B cell (primary cell): Measurements from ENCODE around the gene MYD88. TPM values are rescaled to one million over a fixed set of nuclear protein-coding genes. Genes with fewer than 3 reads are reported as not detected.

ENCODE experiments used
- ATAC-seq: fragments of 200-7000 bp; cut with Tn5 transposase; one replicate; pipeline ENCODE4 v1.10.0; 2021; ENCODE audit warnings: low read depth, mild to moderate bottlenecking, moderate number of reproducible peaks, moderate library complexity
- CTCF ChIA-PET: fragments of 350-600 bp; sonication (Branson Sonifier 250); formaldehyde crosslinking; loops from one replicate; lab custom pipeline; 2021; ENCODE audit warnings: antibody characterized with exemption, inconsistent platforms; lab: Charles Lee
- POLR2A ChIA-PET: fragments of 350-600 bp; sonication (Branson Sonifier 250); formaldehyde crosslinking; loops from one replicate; lab custom pipeline; 2021; ENCODE audit warnings: antibody characterized with exemption; lab: Charles Lee
- DNase-seq: peaks from one replicate; pipeline ENCODE4 v3.0.0; 2013
- H2AFZ ChIP-seq: 2 replicates; pipeline ENCODE4 v1.6.1; 2012; ENCODE audit warnings: mild to moderate bottlenecking, low read depth, low read length; ENCODE audit not compliant: insufficient read depth, poor library complexity, severe bottlenecking
- H3K27ac ChIP-seq, 2 donors: 1 replicate in 1 of 2; 2 replicates in 1 of 2; pipeline ENCODE4 v1.5.1; 2012 to 2013; ENCODE audit warnings: low read length in 2 of 2, mild to moderate bottlenecking in 2 of 2, moderate library complexity in 1 of 2
- H3K27me3 ChIP-seq, 4 experiments: fragments of 200-600 bp in 1 of 4; sonication (generic) in 1 of 4; replicated peaks in 1 of 4; 1 replicate in 2 of 4; 2 replicates in 2 of 4; pipeline versions ENCODE4 v1.6.1 to v1.7.0; 2013 to 2016; ENCODE audit warnings: low read length in 3 of 4, mild to moderate bottlenecking in 2 of 4, mixed read lengths in 1 of 4, moderate library complexity in 1 of 4; ENCODE audit not compliant: insufficient read depth in 4 of 4, control insufficient read depth in 3 of 4; ENCODE audit errors: control extremely low read depth in 1 of 4
- H3K36me3 ChIP-seq, 2 experiments: replicated peaks in 1 of 2; 1 replicate in 1 of 2; 2 replicates in 1 of 2; pipeline versions ENCODE4 v1.6.1 to v1.7.1; 2013; ENCODE audit warnings: low read length in 1 of 2; ENCODE audit not compliant: insufficient read depth in 2 of 2, control insufficient read depth in 1 of 2; ENCODE audit errors: control extremely low read depth in 1 of 2, extremely low read depth in 1 of 2
- H3K4me1 ChIP-seq, 2 donors: fragments of 200-600 bp in 1 of 2; sonication (generic) in 1 of 2; 1 replicate in 1 of 2; 2 replicates in 1 of 2; pipeline versions ENCODE4 v1.5.1 to v1.6.1; 2013 to 2017; ENCODE audit warnings: low read length in 2 of 2; ENCODE audit not compliant: control insufficient read depth in 2 of 2, insufficient read depth in 2 of 2
- H3K4me2 ChIP-seq: replicated peaks from 2 replicates; pipeline ENCODE3; 2012; ENCODE audit warnings: mild to moderate bottlenecking, low read depth, low read length; ENCODE audit not compliant: poor library complexity, severe bottlenecking
- H3K4me3 ChIP-seq, 5 experiments: fragments of 200-600 bp in 1 of 5; sonication (generic) in 1 of 5; 1 replicate in 3 of 5; 2 replicates in 2 of 5; pipeline versions ENCODE4 v1.5.1 to v1.7.0; 2011 to 2016; ENCODE audit warnings: low read length in 4 of 5, mild to moderate bottlenecking in 4 of 5, low read depth in 2 of 5, control low read depth in 1 of 5, moderate library complexity in 1 of 5; ENCODE audit not compliant: insufficient read depth in 1 of 5; ENCODE audit errors: control extremely low read depth in 1 of 5, extremely low read depth in 1 of 5
- H3K79me2 ChIP-seq: fragments of 200-600 bp; sonication (generic); one replicate; pipeline ENCODE4 v1.6.0; 2016; ENCODE audit warnings: low read length; ENCODE audit not compliant: control insufficient read depth, insufficient read depth
- H3K9ac ChIP-seq: fragments of 200-600 bp; sonication (generic); 2 replicates; pipeline ENCODE4 v1.6.1; 2017; ENCODE audit warnings: mild to moderate bottlenecking, low read length, moderate library complexity
- H3K9me3 ChIP-seq, 3 donors: one replicate each; pipeline versions ENCODE4 v1.6.1 to v1.7.1; 2013; ENCODE audit warnings: low read length in 2 of 3; ENCODE audit not compliant: control insufficient read depth in 2 of 3, insufficient read depth in 1 of 3; ENCODE audit errors: control extremely low read depth in 1 of 3
- H4K20me1 ChIP-seq: 2 replicates; pipeline ENCODE4 v1.6.0; 2012; ENCODE audit warnings: mild to moderate bottlenecking, low read length; ENCODE audit not compliant: insufficient read depth, control insufficient read depth, poor library complexity, severe bottlenecking
- H3K27ac Mint-ChIP-seq: one replicate; pipeline ENCODE4 v1.8.0; 2021; ENCODE audit warnings: mixed read lengths
- H3K27me3 Mint-ChIP-seq: one replicate; pipeline ENCODE4 v1.8.0; 2021; ENCODE audit warnings: mixed read lengths
- H3K4me1 Mint-ChIP-seq: one replicate; pipeline ENCODE4 v1.8.0; 2021; ENCODE audit warnings: mixed read lengths
- H3K4me3 Mint-ChIP-seq: one replicate; pipeline ENCODE4 v1.8.0; 2021; ENCODE audit warnings: mixed read lengths
- H3K9me3 Mint-ChIP-seq: one replicate; pipeline ENCODE4 v1.8.0; 2022; ENCODE audit warnings: mixed read lengths; ENCODE audit not compliant: insufficient read depth
- EZH2 ChIP-seq: IDR thresholded peaks from 2 replicates; pipeline ENCODE4 v1.6.1; 2012; ENCODE audit warnings: borderline replicate concordance, low read depth, mild to moderate bottlenecking, moderate library complexity, low read length; ENCODE audit not compliant: insufficient read depth, poor library complexity, severe bottlenecking
- WGBS: methylation state at CpG from one replicate; pipeline ENCODE4 v1.1.5; 2013; ENCODE audit warnings: missing lambda C conversion rate; ENCODE audit not compliant: insufficient coverage; 5-methylcytosine and 5-hydroxymethylcytosine counted together
- intact Hi-C: fragments of 100-400 bp; cut with micrococcal nuclease; formaldehyde crosslinking; loops from one replicate; pipeline ENCODE4 v1.10.0; 2022
- polyA plus RNA-seq: library from polyadenylated mRNA; depleted of rRNA; stranded (reverse); fragments of >200 nt; gene quantifications from 2 replicates; pipeline ENCODE4 v1.2.3, GENCODE V29; 2012
- total RNA-seq, 2 donors: library from RNA; stranded (reverse); fragments of 120-200 nt in 1 of 2; gene quantifications; 1 replicate in 1 of 2; 2 replicates in 1 of 2; pipeline versions ENCODE4 v1.2.3 to v1.2.4, GENCODE V29; 2013 to 2022
- TF ChIP-seq, protein P1 (sequence below): fragments of 200-600 bp; IDR thresholded peaks from one replicate; pipeline ENCODE4 v1.8.0; 2022; ENCODE audit warnings: antibody characterized with exemption, mild to moderate bottlenecking

MYD88 gene
- total and polyA plus RNA-seq, 2 donors (not counting 1 experiment from before 2014, with no cell fraction given): 48.0 to 52.3 TPM

GRCh38 chr3:38115645-38116427 is 22.6 kb upstream of the MYD88 start:
- intact Hi-C loops: no loop called here
- POLR2A ChIA-PET: no interaction called here

More at GRCh38 chr3:38115645-38116427, 22.6 kb upstream of the MYD88 start:
- peaks cover 22% of the 10 kb centered on the region for H3K4me1 Mint-ChIP-seq
- Histone ChIP-seq H3K4me2 (peak overlapping the region; percentile 50), H3K79me2 (no peaks in the 10 kb centered on the region), H3K9ac (no peak overlapping the region), H3K9me3 (no peaks in the 10 kb centered on the region), H3K27me3 (no peaks in the 10 kb centered on the region), H3K27ac (no peak overlapping the region), H2AFZ (no peak overlapping the region), H4K20me1 (no peaks in the 10 kb centered on the region), H3K4me1 (peaks cover 19 to 23% of the 10 kb centered on the region in 2 donors), H3K36me3 (peaks cover 0 to 10% of the 10 kb centered on the region in 2 experiments), H3K4me3 (no peak overlapping the region)
- ATAC-seq: no peak
- DNase-seq: no peak
- no peak overlapping the region for H3K27ac Mint-ChIP-seq
- 46% methylated on average over 7 of the region's 9 CpGs for WGBS
- CTCF ChIA-PET: interaction anchor here (2.1 to 6.5 kb wide), 2 partner anchors 141 to 182 kb away, joined by 10 to 55 read pairs; no protein-coding TSS in a partner anchor
- no peaks in the 10 kb centered on the region for H3K9me3 Mint-ChIP-seq
- H3K4me3 Mint-ChIP-seq: no peak overlapping the region
- peaks cover 7% of the 10 kb centered on the region for H3K27me3 Mint-ChIP-seq
- TF ChIP-seq EZH2: no peak
- TF ChIP-seq, protein P1, sequence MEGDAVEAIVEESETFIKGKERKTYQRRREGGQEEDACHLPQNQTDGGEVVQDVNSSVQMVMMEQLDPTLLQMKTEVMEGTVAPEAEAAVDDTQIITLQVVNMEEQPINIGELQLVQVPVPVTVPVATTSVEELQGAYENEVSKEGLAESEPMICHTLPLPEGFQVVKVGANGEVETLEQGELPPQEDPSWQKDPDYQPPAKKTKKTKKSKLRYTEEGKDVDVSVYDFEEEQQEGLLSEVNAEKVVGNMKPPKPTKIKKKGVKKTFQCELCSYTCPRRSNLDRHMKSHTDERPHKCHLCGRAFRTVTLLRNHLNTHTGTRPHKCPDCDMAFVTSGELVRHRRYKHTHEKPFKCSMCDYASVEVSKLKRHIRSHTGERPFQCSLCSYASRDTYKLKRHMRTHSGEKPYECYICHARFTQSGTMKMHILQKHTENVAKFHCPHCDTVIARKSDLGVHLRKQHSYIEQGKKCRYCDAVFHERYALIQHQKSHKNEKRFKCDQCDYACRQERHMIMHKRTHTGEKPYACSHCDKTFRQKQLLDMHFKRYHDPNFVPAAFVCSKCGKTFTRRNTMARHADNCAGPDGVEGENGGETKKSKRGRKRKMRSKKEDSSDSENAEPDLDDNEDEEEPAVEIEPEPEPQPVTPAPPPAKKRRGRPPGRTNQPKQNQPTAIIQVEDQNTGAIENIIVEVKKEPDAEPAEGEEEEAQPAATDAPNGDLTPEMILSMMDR: no peak
